ENCODE data around the gene DNAJB8. TPM values are rescaled to one million over a fixed set of nuclear protein-coding genes. Genes with fewer than 3 reads are reported as not detected.

DNAJB8 gene
- total RNA-seq = not detected in 2 replicates

DNA sequence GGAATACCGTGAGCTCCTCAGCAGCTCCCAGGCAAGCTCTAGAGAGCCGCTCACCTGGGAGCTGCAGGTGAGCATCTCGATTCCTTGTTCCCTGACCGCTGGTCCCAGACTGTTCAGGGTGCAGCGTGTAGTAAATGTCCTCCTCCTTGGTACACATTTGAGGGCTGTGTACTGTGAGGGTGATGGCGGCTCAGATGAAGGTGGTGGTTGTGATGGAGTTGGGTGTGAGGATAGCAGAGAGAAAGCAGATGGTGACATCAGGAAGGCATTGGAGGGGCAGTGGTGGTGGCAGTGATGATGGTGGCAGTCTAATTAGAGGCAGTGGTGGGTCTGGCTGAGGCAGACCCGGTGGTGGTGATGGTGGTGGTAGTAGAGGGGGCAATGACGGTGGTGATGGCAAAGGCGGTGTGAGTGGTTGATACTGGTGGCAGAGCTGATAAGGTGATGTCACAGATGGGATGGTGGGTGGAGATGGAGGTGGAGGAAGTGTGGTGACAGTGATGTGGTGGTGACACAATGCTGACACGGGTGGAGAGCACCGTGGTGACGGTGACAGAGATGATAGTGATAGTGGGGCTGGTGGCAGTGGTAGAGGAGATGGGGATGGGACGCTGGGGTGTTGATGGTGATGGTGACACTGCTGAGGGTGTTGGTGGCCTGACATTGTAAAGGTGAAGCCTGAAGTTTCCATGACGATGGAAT, at the start of gene DNAJB8:
Gene DNAJB8, minus strand, starts transcription at position 51 of the 702 bp plus-strand sequence. CDS start 3,645 bp downstream, outside the sequence.
- DNase-seq = no peak

DNA sequence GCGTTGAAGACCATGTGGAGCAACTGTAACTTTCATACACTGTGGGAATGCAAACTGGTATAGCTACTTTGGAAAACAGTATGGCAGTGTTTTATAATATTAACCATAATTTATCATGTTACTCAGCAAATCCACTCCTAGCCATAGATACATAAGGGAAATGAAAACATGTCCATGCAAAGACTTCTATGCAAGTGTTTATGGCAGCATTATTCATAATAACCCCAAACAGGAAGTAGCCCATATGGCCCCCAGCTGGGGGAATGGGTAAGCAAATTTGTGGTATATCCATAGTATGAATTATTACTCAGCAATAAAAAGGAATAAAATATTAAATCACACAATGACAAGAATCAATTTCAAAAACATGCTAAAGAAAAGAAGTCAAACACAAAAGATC, 49.3 kb upstream of the DNAJB8 start:
- DNase-seq = no peak

DNA sequence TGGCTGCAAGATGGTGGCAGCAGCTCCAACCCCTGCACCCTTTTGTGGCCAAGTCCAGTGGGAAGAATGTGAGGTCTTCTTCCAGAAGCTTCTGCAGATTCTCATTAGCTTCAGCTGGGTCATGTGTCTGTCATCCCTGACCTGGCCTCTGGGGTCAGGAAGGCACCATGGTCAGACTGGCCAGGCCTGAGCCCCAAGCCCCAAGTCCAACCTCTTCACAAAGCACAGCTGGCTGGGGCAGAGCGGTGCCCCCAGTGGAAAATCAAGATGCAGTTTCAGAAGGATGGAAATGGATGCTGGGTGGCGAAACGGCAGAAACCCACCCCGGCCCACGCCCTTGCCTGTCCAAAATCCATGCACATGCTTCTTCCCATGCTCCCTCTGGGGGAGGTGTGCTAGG, 42.2 kb upstream of the DNAJB8 start:
- no peak for DNase-seq

DNA sequence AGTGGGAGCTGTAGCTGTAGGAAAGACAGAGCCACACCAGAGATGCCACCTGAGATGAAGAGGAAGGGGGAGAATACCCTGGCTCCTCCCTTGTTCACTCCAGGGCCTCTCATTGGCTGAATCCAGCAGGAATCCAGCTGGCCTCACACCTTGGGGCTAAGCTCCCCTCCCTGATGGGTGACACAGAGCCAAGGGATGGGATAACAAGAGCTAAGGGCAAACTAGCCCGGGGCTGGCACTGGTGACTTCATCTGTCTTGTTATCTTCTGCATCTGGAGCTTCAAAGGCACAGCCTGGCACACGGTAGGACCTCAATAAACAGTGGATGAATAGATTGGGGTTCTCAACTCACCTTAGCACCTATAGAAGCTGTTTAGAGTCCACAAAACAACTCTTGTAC, 40.1 kb upstream of the DNAJB8 start:
- DNase-seq = no peak

DNA sequence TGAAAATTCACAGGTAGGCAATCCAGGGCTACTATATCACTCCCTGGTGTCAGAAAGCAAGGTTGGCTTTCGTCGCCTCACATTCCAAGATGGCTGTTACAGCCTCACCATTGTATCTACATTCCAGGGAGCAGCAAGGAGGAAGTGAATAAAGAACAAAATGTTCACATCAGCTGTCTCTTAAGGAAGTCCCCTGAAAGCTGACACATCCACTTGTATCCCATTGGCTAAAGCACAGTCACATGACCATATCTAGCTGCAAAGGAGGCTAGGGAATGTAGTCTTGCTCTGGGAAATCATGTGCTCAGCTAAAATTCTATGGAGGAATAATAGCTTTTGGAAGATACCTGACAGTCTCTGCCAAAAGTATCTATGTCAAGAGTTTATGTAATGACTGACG, 39.1 kb upstream of the DNAJB8 start:
- no peak for DNase-seq

DNA sequence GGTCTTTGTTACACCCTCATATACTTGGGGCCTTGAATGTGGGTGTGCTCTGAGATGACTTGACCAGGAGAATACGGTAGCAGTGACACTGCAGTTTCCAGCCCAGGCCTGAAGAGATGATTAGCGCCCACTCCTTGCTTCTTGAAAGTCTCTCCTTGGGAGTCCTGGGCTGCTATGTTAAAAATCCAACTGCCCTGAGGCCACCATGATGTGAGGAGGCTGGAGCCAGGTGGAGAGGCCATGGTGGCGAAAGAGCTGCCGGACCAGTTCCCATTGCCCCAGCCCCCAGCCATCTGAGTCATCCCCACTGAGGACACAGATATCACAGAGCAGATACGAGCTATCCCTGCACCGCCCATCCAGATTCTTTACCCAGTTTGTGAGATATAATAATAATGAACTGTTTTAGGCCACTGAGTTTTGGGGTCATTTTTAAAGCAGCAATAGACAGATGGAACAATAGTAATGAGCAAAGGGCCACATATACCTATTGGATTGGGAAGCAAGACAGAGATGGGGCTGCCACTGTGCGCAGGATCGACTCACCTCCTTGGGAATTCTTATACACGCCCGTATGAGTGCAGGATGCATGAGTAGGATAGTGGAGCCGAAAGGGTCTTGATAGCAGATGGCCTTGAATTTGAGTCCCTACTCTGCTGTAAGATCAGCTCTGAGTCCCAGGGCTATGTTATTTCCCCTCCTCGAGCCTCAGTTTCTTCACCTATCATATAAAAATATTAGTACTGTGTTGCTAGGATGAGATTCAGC, 38.5 kb upstream of the DNAJB8 start:
- no peak for DNase-seq

DNA sequence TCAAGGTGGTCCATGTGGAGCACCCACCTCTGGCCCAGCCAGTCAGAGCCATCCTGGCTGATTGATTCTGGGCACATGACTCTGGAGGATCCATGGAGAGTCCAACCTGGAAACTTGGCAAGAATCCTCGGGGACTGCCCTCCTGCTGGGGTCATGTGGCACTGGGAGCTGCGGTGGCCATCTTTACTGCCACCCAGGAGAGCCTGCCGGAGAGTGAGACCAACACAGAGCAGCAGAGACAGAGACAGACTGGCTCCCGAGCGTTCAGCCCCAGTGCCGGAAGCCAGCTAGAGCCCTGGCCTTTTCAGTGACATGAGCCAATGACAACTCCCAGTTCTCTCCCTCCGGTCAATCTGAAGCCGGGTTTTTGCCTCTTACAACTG, 37.8 kb upstream of the DNAJB8 start:
- DNase-seq = no peak

DNA sequence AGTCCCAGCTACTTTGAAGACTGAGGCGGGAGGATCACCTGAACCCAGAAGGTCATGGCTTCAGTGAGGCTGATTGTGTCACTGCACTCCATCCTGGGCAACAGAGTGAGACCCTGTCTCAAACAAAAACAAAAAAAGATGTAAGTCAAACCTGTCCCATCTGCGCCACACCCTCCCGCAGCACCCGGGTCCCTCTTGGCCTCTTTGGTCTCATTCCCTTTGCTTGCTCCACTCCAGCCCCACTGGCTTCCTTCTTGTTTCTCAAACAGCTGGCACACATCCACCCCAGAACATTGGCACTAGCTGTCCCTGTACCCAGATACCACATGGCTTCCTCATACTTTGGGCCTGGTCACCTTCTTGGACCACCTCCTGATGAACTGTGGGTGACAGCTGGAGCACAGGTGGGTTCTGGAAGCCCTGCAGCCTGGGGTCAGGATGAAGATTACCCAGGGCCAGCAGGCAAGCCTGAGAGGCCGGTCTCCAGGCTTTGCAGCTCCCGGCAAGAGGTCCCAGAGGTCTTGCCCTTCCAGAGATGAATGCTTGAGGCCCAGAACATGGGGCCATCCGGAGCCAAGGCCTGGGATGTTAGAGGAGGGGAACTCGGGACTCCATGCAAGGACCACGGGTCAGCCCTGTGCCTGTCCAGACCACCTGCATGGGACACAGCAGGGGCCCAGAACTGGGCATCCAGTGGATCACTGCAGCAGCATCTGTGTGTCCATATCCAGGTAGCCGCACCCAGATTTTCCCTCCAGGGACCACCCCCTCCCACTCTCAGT, 37.3 kb upstream of the DNAJB8 start:
- DNase-seq = no peak

DNA sequence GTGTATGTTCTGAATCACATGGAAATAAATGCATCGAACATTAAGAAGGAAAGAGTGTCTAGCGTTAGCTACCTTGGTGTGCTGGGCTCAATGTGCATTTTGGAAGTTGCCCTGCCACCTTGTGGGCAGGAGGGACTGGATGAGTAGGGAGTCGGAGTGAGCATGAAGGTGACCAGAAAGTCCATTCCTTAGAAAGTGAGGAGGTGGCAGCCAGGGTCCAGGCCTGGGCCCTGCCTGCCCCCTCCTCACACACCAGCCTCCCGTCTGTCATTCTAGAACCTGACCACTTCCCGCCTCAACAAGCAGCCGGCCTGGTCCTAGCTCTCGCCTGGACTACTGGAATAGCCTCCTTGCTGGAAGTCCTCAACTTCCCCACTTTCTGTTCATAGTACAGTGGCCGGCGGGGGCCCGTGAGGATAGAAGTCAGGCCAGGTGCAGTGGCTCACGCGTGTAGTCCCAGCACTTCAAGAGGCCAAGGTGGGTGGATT, 36.5 kb upstream of the DNAJB8 start:
- DNase-seq = peak; percentile 27

DNA sequence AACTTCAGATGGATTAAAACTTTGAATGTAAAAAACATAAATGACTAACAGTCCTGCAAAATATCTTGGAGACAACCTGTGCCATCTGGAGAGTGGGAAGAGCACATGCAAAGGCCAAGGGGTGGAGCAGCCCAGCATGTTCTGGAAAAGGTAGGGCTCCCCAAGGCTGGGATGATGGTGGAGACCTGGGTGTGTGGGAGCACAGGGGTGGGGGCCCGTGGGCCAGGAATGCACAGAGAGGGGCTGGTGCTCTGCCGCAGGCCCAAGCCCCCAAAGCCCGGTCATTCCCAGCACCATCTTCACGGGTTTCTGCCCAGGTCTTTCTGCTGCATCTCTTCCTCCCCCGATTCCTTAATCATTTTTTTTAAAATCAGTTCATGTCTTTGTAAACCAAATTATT, 36.0 kb upstream of the DNAJB8 start:
- no peak for DNase-seq

DNA sequence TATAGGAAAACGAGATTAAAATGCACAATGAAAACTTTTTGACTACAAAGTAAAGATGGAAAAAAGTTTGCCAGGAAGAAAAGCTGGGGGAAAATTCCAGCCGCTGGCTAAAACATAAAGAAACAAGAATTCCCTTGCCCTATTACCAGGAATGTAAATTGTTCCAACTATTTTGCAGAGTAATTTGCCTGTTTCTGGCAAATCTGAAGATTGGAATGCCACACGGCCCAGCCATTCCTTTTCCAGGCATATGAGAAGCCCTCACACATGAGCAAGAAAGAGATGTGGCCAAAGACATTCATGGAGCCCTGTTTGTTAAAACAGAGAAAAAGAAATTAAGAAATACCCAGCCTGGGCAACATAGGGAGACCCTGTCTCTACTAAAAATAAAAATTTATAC, 34.7 kb upstream of the DNAJB8 start:
- no peak for DNase-seq

DNA sequence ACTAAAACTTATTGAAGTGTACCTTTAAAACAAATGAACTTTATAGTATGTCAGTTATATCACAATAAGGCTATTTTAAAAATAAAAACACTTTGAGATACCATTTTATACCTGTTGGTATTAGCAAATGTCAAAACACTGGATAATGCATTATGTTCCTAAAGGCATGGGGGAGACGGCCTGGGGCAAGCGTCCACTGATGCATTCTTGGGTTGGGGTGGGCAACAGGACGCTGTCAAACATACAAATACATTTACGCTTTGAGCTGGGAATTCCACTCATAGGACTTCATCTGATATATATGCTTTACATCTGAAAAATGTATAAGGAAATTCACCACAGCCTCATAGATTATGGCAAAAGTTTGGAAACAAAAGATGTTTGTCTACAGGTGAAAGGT, 33.9 kb upstream of the DNAJB8 start:
- DNase-seq = no peak

DNA sequence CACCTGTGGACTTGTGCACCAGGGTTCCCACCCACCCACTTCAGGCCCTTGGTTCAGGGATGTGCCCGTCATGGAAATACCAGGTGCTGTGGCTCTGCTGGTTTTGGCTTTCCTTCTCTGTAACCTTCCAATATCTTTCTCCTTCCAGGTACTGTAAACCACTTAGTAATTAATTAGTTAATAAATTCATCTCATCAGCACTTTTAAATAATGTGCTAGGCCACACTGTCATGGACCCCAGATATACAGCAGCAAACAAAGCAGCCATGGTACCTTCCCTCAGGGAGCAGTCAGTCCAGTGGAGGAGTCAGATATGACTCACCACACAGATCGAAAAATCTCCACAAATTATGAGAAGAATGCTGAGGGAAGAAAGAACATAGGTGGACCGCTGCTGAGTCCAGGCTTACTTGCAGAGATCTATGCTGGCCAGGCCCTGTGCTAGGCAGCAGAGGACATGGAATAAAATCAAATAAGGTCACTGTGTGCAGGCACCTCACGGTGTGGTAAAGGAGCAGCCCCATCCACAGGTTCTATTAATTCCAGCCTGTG, 33.1 kb upstream of the DNAJB8 start:
- DNase-seq = no peak

DNA sequence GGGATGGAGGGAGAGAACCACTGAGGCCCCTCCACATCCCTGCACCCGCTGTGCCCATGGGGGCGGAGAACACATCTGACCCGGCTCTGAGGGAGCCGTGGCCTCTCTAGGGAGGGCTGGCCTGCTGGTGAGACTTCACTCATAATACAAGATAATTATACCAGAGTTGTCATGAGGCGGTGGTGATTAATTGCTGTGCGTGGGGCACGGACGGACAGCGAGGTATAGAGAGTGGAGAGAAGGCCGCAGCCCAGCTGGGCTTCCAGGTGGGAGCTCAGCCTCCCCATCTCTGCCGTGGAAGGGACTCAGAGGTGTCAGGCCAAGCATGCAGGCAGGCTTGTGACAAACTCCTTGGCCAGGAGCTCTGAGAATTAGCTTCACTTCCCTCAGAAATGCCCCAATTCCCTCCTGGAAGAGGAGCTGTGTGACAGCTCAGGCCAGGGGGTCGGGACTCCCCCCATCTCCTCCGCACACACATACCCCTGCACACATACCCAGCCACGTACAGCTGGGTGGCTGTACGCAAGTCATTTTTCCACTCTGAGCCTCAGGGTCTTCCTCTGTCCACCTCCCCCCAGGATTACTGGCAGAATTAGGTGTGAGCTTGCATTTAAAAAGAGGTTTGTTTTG, 32.3 kb upstream of the DNAJB8 start:
- DNase-seq = no peak

DNA sequence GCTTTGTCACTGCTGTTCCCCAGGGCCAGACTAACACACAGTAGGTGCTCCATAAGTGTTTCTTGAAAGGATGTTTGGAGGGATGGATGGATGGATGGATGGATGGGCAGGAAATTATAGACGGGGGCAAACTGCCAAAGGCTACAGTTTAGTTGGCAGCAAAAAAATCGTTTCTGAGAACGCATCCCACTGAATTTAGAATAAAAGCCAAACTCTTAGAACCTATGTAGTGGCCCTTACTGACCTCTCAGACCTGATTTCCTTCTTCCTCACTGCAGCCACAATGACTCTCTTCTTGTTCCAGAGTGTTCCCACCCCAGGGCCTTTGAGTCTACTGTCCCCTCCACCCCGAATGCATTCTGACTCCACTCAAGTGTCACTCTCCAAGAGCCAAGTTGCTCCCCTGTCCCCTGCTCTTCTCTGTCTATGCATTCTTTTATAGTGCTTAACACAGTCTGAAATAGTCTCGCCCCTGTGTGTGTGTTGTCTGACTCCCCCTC, 31.5 kb upstream of the DNAJB8 start:
- no peak for DNase-seq

DNA sequence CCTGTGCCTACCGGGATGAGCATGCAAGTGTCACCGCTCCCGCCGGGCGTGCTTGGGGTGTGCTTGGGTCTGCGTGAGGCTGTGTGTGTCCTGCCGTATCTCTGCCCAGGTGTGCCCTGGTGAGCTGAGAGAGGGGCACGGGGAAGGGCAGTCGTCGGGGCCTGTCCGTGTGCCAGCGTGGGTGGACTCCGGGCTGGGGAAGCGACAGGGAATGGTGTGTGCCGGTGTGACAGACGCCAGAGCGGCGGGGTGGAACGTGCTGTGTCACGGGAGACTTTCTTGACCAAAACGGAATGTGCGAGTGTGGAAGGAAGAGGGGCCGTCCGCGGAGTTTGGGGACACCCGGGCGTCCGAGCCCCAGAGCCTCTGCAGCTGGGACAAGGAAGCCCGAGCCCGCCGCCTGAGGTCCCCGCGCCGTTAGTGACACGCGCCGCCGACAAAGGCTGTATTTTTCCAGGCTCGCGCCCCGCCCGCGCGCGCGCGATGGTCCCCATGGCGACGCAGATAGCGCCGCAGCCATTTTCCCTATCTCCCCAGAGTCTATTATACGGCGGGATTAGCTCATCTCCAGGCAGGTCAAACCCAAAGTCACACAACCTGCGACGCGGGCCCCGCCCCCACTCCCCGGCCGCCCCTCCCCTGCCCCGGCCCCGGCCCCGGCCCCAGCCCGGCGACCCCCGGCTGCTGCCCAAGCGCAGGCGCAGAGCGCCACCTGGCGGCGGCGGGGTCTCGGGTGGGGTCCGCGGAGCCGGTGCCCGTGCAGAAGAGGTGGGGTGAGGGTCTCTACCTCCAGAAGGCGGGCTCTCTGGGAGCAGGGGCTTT, 30.8 kb upstream of the DNAJB8 start:
- peak; percentile 70 for DNase-seq

DNA sequence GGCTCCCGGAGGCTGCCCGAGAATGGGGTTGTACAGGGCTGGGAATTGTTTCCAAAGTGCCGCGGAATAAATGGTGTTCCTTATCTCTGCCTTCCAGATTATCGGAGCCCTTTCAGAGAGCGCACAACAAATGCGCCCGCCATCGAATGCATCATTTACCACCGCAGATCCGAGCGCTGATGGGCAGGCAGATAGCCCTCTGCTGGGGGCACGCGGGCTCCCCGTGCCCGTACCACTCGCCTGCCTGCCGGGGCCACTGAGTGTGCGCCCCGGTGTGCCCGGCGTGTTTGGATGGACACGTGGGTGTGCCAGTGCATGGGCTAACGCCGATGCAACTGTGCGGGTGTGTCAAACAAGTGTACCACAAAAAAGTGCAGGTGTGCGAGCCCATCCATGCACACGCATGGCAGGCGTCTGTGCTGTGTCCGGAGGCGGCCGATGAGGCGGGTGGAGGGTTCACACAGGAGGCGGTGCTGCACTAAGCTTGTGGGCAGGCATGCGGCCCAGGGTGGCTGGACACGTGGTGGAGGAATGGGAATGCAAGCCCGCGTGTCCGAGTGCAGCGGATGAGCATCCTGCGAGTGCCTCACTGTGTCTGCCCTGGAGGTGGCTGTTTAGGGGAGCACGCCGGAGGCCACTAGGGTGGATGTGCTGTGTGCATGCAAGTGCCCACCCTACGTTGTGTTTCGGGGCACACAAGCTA, 30.1 kb upstream of the DNAJB8 start:
- DNase-seq = peak; percentile 13

DNA sequence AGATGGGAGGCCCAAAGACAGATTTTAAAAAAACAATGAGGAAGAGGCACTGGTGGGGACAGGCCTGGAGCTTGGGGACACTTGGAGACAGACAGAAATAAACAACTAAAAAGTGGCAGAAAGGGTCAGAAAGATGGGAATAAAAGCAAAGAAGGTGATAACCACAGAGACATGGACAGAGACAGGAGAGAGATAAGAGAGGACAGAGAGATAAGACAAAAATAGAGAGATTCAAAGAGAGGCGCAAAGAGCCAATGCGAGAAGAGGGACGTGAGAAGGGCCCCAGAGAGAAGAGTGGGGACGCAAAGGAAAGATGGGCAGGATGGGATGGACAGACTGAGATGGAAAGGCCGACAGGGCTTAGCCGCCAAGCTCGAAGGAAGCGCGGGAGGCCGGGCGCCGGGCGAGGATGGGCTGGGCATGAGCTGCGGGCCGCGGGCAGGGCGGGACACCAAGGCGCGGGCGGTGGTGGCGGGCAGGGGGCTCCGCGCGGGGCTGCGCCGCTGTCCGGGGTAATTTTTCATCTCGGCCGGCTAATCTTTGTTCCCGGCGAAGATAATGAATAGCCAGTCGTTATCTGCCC, 29.4 kb upstream of the DNAJB8 start:
- DNase-seq = no peak

DNA sequence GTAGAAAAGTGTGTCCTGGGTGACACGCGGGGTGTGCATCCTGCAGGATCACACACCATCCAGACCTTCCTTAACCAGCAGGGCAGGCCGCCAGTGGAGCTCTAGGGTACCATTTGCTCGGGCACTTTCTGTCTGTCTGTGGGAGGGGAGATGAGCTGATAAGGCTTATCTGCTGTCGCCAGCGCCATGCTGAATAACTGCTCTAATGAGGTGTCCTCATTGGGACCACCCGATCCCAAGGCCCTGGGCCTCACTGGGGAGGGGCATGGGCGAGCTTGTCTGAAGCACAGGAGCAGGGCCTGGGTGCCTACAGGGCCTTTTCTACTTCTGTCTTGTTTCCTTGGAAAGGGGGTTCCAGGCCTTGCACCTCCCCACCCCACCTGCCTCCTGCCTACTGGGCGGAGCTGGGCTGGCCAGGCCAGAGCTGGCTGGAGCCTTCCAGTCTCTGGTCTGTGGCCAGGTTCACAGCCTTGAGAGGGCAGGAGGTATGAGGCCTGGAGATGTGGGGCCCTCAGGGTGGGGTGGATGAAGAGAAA, 28.8 kb upstream of the DNAJB8 start:
- no peak for DNase-seq

DNA sequence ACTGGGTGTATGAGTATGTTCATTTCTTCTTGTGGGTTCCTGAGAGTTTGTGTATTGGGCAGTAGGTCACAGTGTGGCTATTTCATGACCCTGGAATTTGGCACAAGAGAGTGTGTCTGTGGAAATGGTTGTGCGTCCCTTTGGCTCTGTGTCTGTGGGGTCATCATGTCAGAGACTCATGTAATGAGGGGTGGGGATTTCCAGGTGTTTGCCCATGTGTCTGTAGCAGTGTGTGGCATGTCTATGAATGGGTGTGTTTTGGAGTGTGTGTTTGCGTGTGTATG, 27.6 kb upstream of the DNAJB8 start:
- DNase-seq = no peak
